HEK293T (cell line): ENCODE data around the gene RPL13A.

Source experiments
- ARNT ChIP-seq: fragments of 450-650 bp; IDR thresholded peaks from 2 replicates; pipeline ENCODE4 v1.6.1; 2017; ENCODE audit warnings: mild to moderate bottlenecking
- ELF4 ChIP-seq: fragments of 450-650 bp; IDR thresholded peaks from 2 replicates; pipeline ENCODE4 v1.6.1; 2017; ENCODE audit warnings: antibody characterized with exemption
- FOXA1 ChIP-seq: fragments of 450-650 bp; IDR thresholded peaks from 2 replicates; pipeline ENCODE4 v1.6.1; 2016; ENCODE audit warnings: mild to moderate bottlenecking
- FOXK2 ChIP-seq: fragments of 450-650 bp; IDR thresholded peaks from 2 replicates; pipeline ENCODE4 v1.6.1; 2016; ENCODE audit warnings: mild to moderate bottlenecking
- FOXM1 ChIP-seq: fragments of 450-650 bp; IDR thresholded peaks from 2 replicates; pipeline ENCODE4 v1.6.1; 2017; ENCODE audit warnings: mild to moderate bottlenecking, borderline replicate concordance
- HDGF ChIP-seq: fragments of 450-650 bp; IDR thresholded peaks from 2 replicates; pipeline ENCODE4 v1.6.1; 2017; ENCODE audit warnings: antibody characterized with exemption, borderline replicate concordance
- L3MBTL2 ChIP-seq: fragments of 450-650 bp; conservative IDR thresholded peaks from 2 replicates; pipeline ENCODE4 v1.6.1; 2016; ENCODE audit warnings: mild to moderate bottlenecking
- LEF1 ChIP-seq: fragments of 450-650 bp; IDR thresholded peaks from 2 replicates; pipeline ENCODE4 v1.6.1; 2017; ENCODE audit warnings: mild to moderate bottlenecking, borderline replicate concordance
- SP1 ChIP-seq: fragments of 450-650 bp; IDR thresholded peaks from 2 replicates; pipeline ENCODE4 v1.6.1; 2017
- SUZ12 ChIP-seq: fragments of 450-650 bp; IDR thresholded peaks from 2 replicates; pipeline ENCODE4 v1.6.1; 2016; ENCODE audit warnings: mild to moderate bottlenecking
- TARDBP ChIP-seq: fragments of 450-650 bp; IDR thresholded peaks from 2 replicates; pipeline ENCODE4 v1.6.1; 2016
- ZNF384 ChIP-seq: fragments of 450-650 bp; IDR thresholded peaks from 2 replicates; pipeline ENCODE4 v1.6.1; 2016
- TF ChIP-seq, protein P1 (sequence below): fragments of 450-650 bp; IDR thresholded peaks from 2 replicates; pipeline ENCODE4 v1.6.1; 2016

DNA sequence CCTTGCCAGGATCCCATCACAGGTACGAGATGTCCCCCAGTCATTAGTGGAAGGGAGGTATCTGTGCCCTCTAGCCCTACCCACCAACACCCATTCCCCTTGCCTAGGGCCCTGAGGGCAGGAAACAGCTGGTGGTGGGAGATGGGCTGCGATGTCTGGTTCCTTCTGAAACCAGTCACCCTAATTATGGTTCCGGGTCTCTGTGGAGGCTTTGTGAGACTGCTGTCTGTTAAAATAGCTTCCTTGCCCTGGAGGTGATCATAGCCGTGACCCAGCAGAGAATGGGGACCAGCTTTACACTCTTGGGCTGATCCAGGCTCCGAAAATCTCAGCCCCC is 28.9 kb upstream of the RPL13A start:
- no peak for TF ChIP-seq SP1
- TF ChIP-seq SUZ12 = no peak
- TF ChIP-seq HDGF = no peak
- no peak for TF ChIP-seq LEF1
- no peak for TF ChIP-seq FOXM1
- TF ChIP-seq L3MBTL2 = no peak
- no peak for TF ChIP-seq ARNT
- no peak for TF ChIP-seq FOXK2
- no peak for TF ChIP-seq ELF4
- no peak for TF ChIP-seq FOXA1
- no peak for TF ChIP-seq TARDBP
- no peak for TF ChIP-seq ZNF384
- TF ChIP-seq, protein P1, sequence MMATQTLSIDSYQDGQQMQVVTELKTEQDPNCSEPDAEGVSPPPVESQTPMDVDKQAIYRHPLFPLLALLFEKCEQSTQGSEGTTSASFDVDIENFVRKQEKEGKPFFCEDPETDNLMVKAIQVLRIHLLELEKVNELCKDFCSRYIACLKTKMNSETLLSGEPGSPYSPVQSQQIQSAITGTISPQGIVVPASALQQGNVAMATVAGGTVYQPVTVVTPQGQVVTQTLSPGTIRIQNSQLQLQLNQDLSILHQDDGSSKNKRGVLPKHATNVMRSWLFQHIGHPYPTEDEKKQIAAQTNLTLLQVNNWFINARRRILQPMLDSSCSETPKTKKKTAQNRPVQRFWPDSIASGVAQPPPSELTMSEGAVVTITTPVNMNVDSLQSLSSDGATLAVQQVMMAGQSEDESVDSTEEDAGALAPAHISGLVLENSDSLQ = no peak
